Activated CD4-positive, CD25-positive, alpha-beta regulatory T cell treated with anti-CD3 and anti-CD28 coated beads, Interleukin-2, amount 50 U/mL, for 72 hours (primary cell): ENCODE data around the gene KCNQ4.

ENCODE experiments used
- DNase-seq: peaks from one replicate; pipeline ENCODE4 v3.0.0; 2021

KCNQ4 gene

GRCh38 chr1:40872276-40872675 is 88.7 kb downstream of the KCNQ4 start:
- no peak for DNase-seq

- DNase-seq, result no peak
These were observed 90.4 kb downstream of the KCNQ4 start for GRCh38 chr1:40873863-40874472.

GRCh38 chr1:40876436-40876761 is 92.8 kb downstream of the KCNQ4 start:
- DNase-seq, result no peak

GRCh38 chr1:40876891-40877290 is 93.3 kb downstream of the KCNQ4 start:
- no peak for DNase-seq

GRCh38 chr1:40877698-40878097 is 94.1 kb downstream of the KCNQ4 start:
- DNase-seq, result no peak

GRCh38 chr1:40878906-40879305 is 95.3 kb downstream of the KCNQ4 start:
- no peak for DNase-seq

GRCh38 chr1:40879482-40880175 is 96.0 kb downstream of the KCNQ4 start:
- no peak for DNase-seq

GRCh38 chr1:40880813-40881549 is 97.4 kb downstream of the KCNQ4 start:
- DNase-seq, result no peak

GRCh38 chr1:40884055-40884795 is 100.6 kb downstream of the KCNQ4 start:
- DNase-seq, result no peak

GRCh38 chr1:40886318-40887011 is 102.9 kb downstream of the KCNQ4 start:
- DNase-seq, result no peak

GRCh38 chr1:40887012-40887378 is 103.4 kb downstream of the KCNQ4 start:
- DNase-seq, result no peak

GRCh38 chr1:40887652-40888051 is 104.1 kb downstream of the KCNQ4 start:
- DNase-seq, result no peak
